ENCODE data around the gene CCDC68.

DNA sequence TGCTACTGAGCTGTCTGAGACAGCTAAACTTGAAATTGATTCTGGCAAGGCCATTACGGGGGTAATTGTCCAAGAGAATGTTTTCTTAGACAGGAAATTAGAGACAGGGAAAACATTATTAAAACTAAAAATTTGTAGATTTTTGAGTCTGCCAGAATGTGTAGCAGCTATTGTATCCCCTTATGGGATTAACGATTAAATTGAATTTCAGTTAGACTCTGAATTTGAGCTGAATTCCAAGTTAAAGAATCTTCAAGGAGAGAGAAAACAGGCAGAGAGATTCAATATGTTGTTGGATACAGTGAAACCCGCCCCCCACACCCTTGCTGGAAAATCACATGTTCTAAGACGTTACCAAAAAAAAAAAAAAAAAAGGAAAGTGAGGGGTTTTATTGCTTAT, 32.7 kb upstream of the CCDC68 start:
- TF ChIP-seq, protein P1, sequence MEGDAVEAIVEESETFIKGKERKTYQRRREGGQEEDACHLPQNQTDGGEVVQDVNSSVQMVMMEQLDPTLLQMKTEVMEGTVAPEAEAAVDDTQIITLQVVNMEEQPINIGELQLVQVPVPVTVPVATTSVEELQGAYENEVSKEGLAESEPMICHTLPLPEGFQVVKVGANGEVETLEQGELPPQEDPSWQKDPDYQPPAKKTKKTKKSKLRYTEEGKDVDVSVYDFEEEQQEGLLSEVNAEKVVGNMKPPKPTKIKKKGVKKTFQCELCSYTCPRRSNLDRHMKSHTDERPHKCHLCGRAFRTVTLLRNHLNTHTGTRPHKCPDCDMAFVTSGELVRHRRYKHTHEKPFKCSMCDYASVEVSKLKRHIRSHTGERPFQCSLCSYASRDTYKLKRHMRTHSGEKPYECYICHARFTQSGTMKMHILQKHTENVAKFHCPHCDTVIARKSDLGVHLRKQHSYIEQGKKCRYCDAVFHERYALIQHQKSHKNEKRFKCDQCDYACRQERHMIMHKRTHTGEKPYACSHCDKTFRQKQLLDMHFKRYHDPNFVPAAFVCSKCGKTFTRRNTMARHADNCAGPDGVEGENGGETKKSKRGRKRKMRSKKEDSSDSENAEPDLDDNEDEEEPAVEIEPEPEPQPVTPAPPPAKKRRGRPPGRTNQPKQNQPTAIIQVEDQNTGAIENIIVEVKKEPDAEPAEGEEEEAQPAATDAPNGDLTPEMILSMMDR (conservative IDR thresholded peaks at IDR 0.05): no peak
- TF ChIP-seq ZFX (IDR thresholded peaks at IDR 0.05): no peak
